ENCODE results near the gene RABGAP1.

Gene RABGAP1

GRCh38 chr9:123073441-123073840 lies 132.6 kb downstream of the RABGAP1 start:
- Histone ChIP-seq H4K20me1 (ENCODE audit: insufficient read depth, low read length) (no peaks in the 10 kb centered on the region), H3K4me1 (ENCODE audit: low read length) (no peaks in the 10 kb centered on the region), H3K27me3 (replicated peaks; ENCODE audit: insufficient read depth, low read length) (no peaks in the 10 kb centered on the region), H3K27ac (ENCODE audit: low read length) (no peak overlapping the region), H3K9me3 (replicated peaks; ENCODE audit: insufficient read depth, low read length) (no peaks in the 10 kb centered on the region), H3K4me2 (ENCODE audit: low read depth, low read length) (no peak overlapping the region), H3K36me3 (replicated peaks; ENCODE audit: insufficient read depth, low read length) (no peaks in the 10 kb centered on the region), H2AFZ (ENCODE audit: low read length) (no peak overlapping the region), H3K9me2 (replicated peaks; ENCODE audit: insufficient read depth, low read length) (no peaks in the 10 kb centered on the region), H3F3A (ENCODE audit: insufficient read depth, low read length) (no peaks in the 10 kb centered on the region), H3K9ac (ENCODE audit: low read length) (no peak overlapping the region), H3K79me2 (ENCODE audit: low read length) (no peaks in the 10 kb centered on the region), H3K4me3 (ENCODE audit: low read length) (no peak overlapping the region)
- TF ChIP-seq EZH2phosphoT487 (IDR thresholded peaks at IDR 0.05; ENCODE audit: low read length) = no peak
- no peak for TF ChIP-seq EZH2 (optimal IDR thresholded peaks at IDR 0.05; ENCODE audit: low read depth, low read length)
- no peak for TF ChIP-seq CTCF (IDR thresholded peaks at IDR 0.05; ENCODE audit: low read length)
- DNase-seq = no peak

GRCh38 chr9:123073991-123074422 lies 133.2 kb downstream of the RABGAP1 start:
- Histone ChIP-seq H3K9ac (ENCODE audit: low read length) (no peak overlapping the region), H3K9me2 (replicated peaks; ENCODE audit: insufficient read depth, low read length) (no peaks in the 10 kb centered on the region), H3K36me3 (replicated peaks; ENCODE audit: insufficient read depth, low read length) (no peaks in the 10 kb centered on the region), H4K20me1 (ENCODE audit: insufficient read depth, low read length) (no peaks in the 10 kb centered on the region), H3K27me3 (replicated peaks; ENCODE audit: insufficient read depth, low read length) (no peaks in the 10 kb centered on the region), H2AFZ (ENCODE audit: low read length) (no peak overlapping the region), H3F3A (ENCODE audit: insufficient read depth, low read length) (no peaks in the 10 kb centered on the region), H3K4me2 (ENCODE audit: low read depth, low read length) (no peak overlapping the region), H3K27ac (ENCODE audit: low read length) (no peak overlapping the region), H3K4me1 (ENCODE audit: low read length) (no peaks in the 10 kb centered on the region), H3K4me3 (ENCODE audit: low read length) (no peak overlapping the region), H3K79me2 (ENCODE audit: low read length) (no peaks in the 10 kb centered on the region), H3K9me3 (replicated peaks; ENCODE audit: insufficient read depth, low read length) (no peaks in the 10 kb centered on the region)
- no peak for DNase-seq
- TF ChIP-seq EZH2 (optimal IDR thresholded peaks at IDR 0.05; ENCODE audit: low read depth, low read length) (no peak), EZH2phosphoT487 (IDR thresholded peaks at IDR 0.05; ENCODE audit: low read length) (no peak), CTCF (IDR thresholded peaks at IDR 0.05; ENCODE audit: low read length) (no peak)

- H3K36me3 ChIP-seq (replicated peaks; ENCODE audit: insufficient read depth, low read length) = no peaks in the 10 kb centered on the region
- no peak overlapping the region for H3K4me3 ChIP-seq (ENCODE audit: low read length)
- no peaks in the 10 kb centered on the region for H3K9me2 ChIP-seq (replicated peaks; ENCODE audit: insufficient read depth, low read length)
- H2AFZ ChIP-seq (ENCODE audit: low read length) = no peak overlapping the region
- TF ChIP-seq EZH2phosphoT487 (IDR thresholded peaks at IDR 0.05; ENCODE audit: low read length) (no peak), EZH2 (optimal IDR thresholded peaks at IDR 0.05; ENCODE audit: low read depth, low read length) (no peak), CTCF (IDR thresholded peaks at IDR 0.05; ENCODE audit: low read length) (no peak)
- no peaks in the 10 kb centered on the region for H3K4me1 ChIP-seq (ENCODE audit: low read length)
- no peak overlapping the region for H3K4me2 ChIP-seq (ENCODE audit: low read depth, low read length)
- H3K9me3 ChIP-seq (replicated peaks; ENCODE audit: insufficient read depth, low read length) = no peaks in the 10 kb centered on the region
- no peaks in the 10 kb centered on the region for H3F3A ChIP-seq (ENCODE audit: insufficient read depth, low read length)
- H4K20me1 ChIP-seq (ENCODE audit: insufficient read depth, low read length) = no peaks in the 10 kb centered on the region
- no peak overlapping the region for H3K9ac ChIP-seq (ENCODE audit: low read length)
- H3K79me2 ChIP-seq (ENCODE audit: low read length) = no peaks in the 10 kb centered on the region
- no peak for DNase-seq
- H3K27me3 ChIP-seq (replicated peaks; ENCODE audit: insufficient read depth, low read length) = no peaks in the 10 kb centered on the region
- no peak overlapping the region for H3K27ac ChIP-seq (ENCODE audit: low read length)
These were observed 133.8 kb downstream of the RABGAP1 start for GRCh38 chr9:123074628-123075027.
